IMR-90 (cell line): Measurements from ENCODE around the gene NCKAP5. TPM values are rescaled to one million over a fixed set of nuclear protein-coding genes. Genes with fewer than 3 reads are reported as not detected.

Experiments
- ATAC-seq: fragments of 200-7000 bp; cut with Tn5 transposase; 2 replicates; pipeline ENCODE4 v1.9.1; 2020; ENCODE audit warnings: low read depth, mild to moderate bottlenecking, moderate library complexity
- BruUV-seq: library from RNA; stranded (reverse); fragments of 400-500 nt; replicated peaks from 2 replicates; lab custom pipeline; 2021; lab: Mats Ljungman, UMichigan
- CTCF ChIA-PET: fragments of 300-600 bp; formaldehyde crosslinking; extraction: SDS; loops from one replicate; lab custom pipeline; 2021; ENCODE audit warnings: antibody characterized with exemption; lab: Yijun Ruan, JAX
- POLR2A ChIA-PET: fragments of 300-600 bp; sonication (Branson Sonifier 250); formaldehyde crosslinking; loops from one replicate; lab custom pipeline; 2022; ENCODE audit warnings: antibody characterized with exemption; ENCODE audit not compliant: unreplicated experiment; lab: Charles Lee
- DNase-seq: peaks from one replicate; pipeline ENCODE4 v3.0.0; 2013
- H2AFZ ChIP-seq: replicated peaks from 2 replicates; pipeline ENCODE3; 2013; ENCODE audit warnings: low read length, mild to moderate bottlenecking; ENCODE audit not compliant: poor library complexity
- H2AK5ac ChIP-seq: 2 replicates; pipeline ENCODE4 v1.6.1; 2013; ENCODE audit warnings: low read depth, low read length, inconsistent platforms
- H2AK9ac ChIP-seq: replicated peaks from 2 replicates; pipeline ENCODE3; 2013; ENCODE audit warnings: mild to moderate bottlenecking, low read depth, low read length, moderate library complexity; ENCODE audit not compliant: poor library complexity
- H2BK120ac ChIP-seq: 2 replicates; pipeline ENCODE4 v1.6.1; 2013; ENCODE audit warnings: low read depth, low read length, inconsistent platforms
- H2BK15ac ChIP-seq: 3 replicates; pipeline ENCODE4 v1.6.1; 2013; ENCODE audit warnings: low read depth, low read length, inconsistent platforms
- H2BK20ac ChIP-seq: 2 replicates; pipeline ENCODE4 v1.6.1; 2013; ENCODE audit warnings: low read depth, mild to moderate bottlenecking, inconsistent platforms, low read length, moderate library complexity
- H2BK5ac ChIP-seq: 2 replicates; pipeline ENCODE4 v1.6.1; 2013; ENCODE audit warnings: mild to moderate bottlenecking, low read depth, low read length, inconsistent platforms; ENCODE audit not compliant: poor library complexity, severe bottlenecking
- H3K14ac ChIP-seq: replicated peaks from 2 replicates; pipeline ENCODE4 v1.6.1; 2013; ENCODE audit warnings: low read depth, low read length, inconsistent platforms
- H3K18ac ChIP-seq: 2 replicates; pipeline ENCODE4 v1.6.1; 2013; ENCODE audit warnings: low read depth, low read length, control low read depth
- H3K23ac ChIP-seq: 2 replicates; pipeline ENCODE4 v1.6.1; 2013; ENCODE audit warnings: low read depth, low read length, inconsistent platforms
- H3K27ac ChIP-seq: 2 replicates; pipeline ENCODE4 v1.5.1; 2013; ENCODE audit warnings: mild to moderate bottlenecking, control low read depth, low read length; ENCODE audit not compliant: insufficient read depth
- H3K27me3 ChIP-seq: 2 replicates; pipeline ENCODE4 v1.6.1; 2013; ENCODE audit warnings: low read length; ENCODE audit not compliant: control insufficient read depth, insufficient read depth
- H3K36me3 ChIP-seq: 2 replicates; pipeline ENCODE4 v1.6.1; 2013; ENCODE audit warnings: low read length, mixed read lengths; ENCODE audit not compliant: control insufficient read depth, insufficient read depth
- H3K4ac ChIP-seq: 2 replicates; pipeline ENCODE4 v1.6.1; 2013; ENCODE audit warnings: low read depth, low read length, inconsistent platforms
- H3K4me1 ChIP-seq: 2 replicates; pipeline ENCODE4 v1.6.1; 2013; ENCODE audit warnings: low read length, mixed read lengths; ENCODE audit not compliant: control insufficient read depth, insufficient read depth
- H3K4me2 ChIP-seq: 2 replicates; pipeline ENCODE4 v1.6.1; 2013; ENCODE audit warnings: low read depth, mild to moderate bottlenecking, control low read depth, low read length, moderate library complexity
- H3K4me3 ChIP-seq: 2 replicates; pipeline ENCODE4 v1.5.1; 2013; ENCODE audit warnings: low read depth, mild to moderate bottlenecking, control low read depth, low read length, moderate library complexity; ENCODE audit not compliant: insufficient read depth
- H3K56ac ChIP-seq: 2 replicates; pipeline ENCODE4 v1.6.1; 2013; ENCODE audit warnings: low read length, inconsistent platforms; ENCODE audit not compliant: insufficient read depth; ENCODE audit errors: extremely low read depth
- H3K79me1 ChIP-seq, 2 experiments: 2 replicates each; pipeline ENCODE4 v1.6.1; 2013; ENCODE audit warnings: low read length in 2 of 2, inconsistent platforms in 1 of 2, low read depth in 1 of 2
- H3K9ac ChIP-seq: 2 replicates; pipeline ENCODE4 v1.6.1; 2013; ENCODE audit warnings: low read depth, low read length, control low read depth
- H3K9me1 ChIP-seq: 2 replicates; pipeline ENCODE4 v1.6.1; 2013; ENCODE audit warnings: low read length, inconsistent platforms; ENCODE audit not compliant: insufficient read depth
- H3K9me3 ChIP-seq: 2 replicates; pipeline ENCODE4 v1.6.1; 2013; ENCODE audit warnings: low read length; ENCODE audit not compliant: control insufficient read depth, insufficient read depth
- H4K20me1 ChIP-seq: 2 replicates; pipeline ENCODE4 v1.6.1; 2013; ENCODE audit warnings: low read length, inconsistent platforms; ENCODE audit not compliant: insufficient read depth
- H4K5ac ChIP-seq: 2 replicates; pipeline ENCODE4 v1.6.1; 2013; ENCODE audit warnings: mild to moderate bottlenecking, low read depth, low read length, control low read depth
- H4K8ac ChIP-seq, 2 experiments: 2 replicates each; pipeline ENCODE4 v1.6.1; 2013; ENCODE audit warnings: low read depth in 2 of 2, low read length in 2 of 2, control low read depth in 1 of 2, inconsistent platforms in 1 of 2
- H4K91ac ChIP-seq: 2 replicates; pipeline ENCODE4 v1.6.1; 2013; ENCODE audit warnings: low read depth, low read length, inconsistent platforms; ENCODE audit not compliant: insufficient read depth
- CHD1 ChIP-seq: IDR thresholded peaks from 2 replicates; pipeline ENCODE4 v1.6.1; 2012; ENCODE audit warnings: low read depth, low read length, improper control_type of control experiment
- FOS ChIP-seq: fragments of 150-350 bp; IDR thresholded peaks from 2 replicates; pipeline ENCODE4 v1.6.1; 2016; ENCODE audit warnings: low read depth, low read length
- NFE2L2 ChIP-seq: fragments of 150-350 bp; IDR thresholded peaks from 2 replicates; pipeline ENCODE4 v1.6.1; 2016; ENCODE audit warnings: low read depth, mild to moderate bottlenecking, low read length
- POLR2A ChIP-seq: IDR thresholded peaks from 2 replicates; pipeline ENCODE4 v1.6.1; 2012; ENCODE audit warnings: mild to moderate bottlenecking, low read depth, low read length
- RCOR1 ChIP-seq: IDR thresholded peaks from 2 replicates; pipeline ENCODE4 v1.6.1; 2012; ENCODE audit warnings: mild to moderate bottlenecking, low read length, improper control_type of control experiment; ENCODE audit not compliant: insufficient replicate concordance
- SMC3 ChIP-seq: fragments of 150-350 bp; IDR thresholded peaks from 2 replicates; pipeline ENCODE4 v1.6.1; 2016; ENCODE audit warnings: low read depth, mild to moderate bottlenecking, antibody characterized with exemption, low read length, moderate library complexity
- WGBS, 2 experiments: methylation state at CpG; one replicate each; pipeline versions ENCODE4 v1.1.5 to v1.1.7; 2013; ENCODE audit warnings: missing lambda C conversion rate in 2 of 2; ENCODE audit not compliant: insufficient read length in 1 of 2; ENCODE audit errors: extremely low coverage in 2 of 2; 5-methylcytosine and 5-hydroxymethylcytosine counted together
- dilution Hi-C: fragments of 300-500 bp; cut with HindIII; formaldehyde crosslinking; loops from one replicate; pipeline ENCODE4 v1.14.3; 2018; ENCODE audit warnings: low sequenced_read_pairs; ENCODE audit not compliant: unreplicated experiment
- in situ Hi-C: fragments of 300-500 bp; cut with MboI; formaldehyde crosslinking; loops from 3 replicates; pipeline ENCODE4 v1.14.3; 2019; ENCODE audit warnings: low sequenced_read_pairs, inconsistent platforms, mixed read lengths
- intact Hi-C: fragments of 100-400 bp; cut with micrococcal nuclease; formaldehyde crosslinking; loops from 2 replicates; pipeline ENCODE4 v1.10.0; 2022
- polyA plus RNA-seq, 3 experiments: library from polyadenylated mRNA; depleted of rRNA; stranded (reverse); fragments of >200 nt; gene quantifications; 2 replicates each; pipeline ENCODE4 v1.2.3, GENCODE V29; 2012; ENCODE audit warnings: low replicate concordance in 1 of 3
- total RNA-seq: library from RNA; depleted of rRNA; stranded (reverse); fragments of >200 nt; gene quantifications from 2 replicates; pipeline ENCODE4 v1.2.3, GENCODE V29; 2012
- TF ChIP-seq, protein P1 (sequence below): fragments of 150-350 bp; IDR thresholded peaks from 2 replicates; pipeline ENCODE4 v1.6.1; 2017; ENCODE audit warnings: mild to moderate bottlenecking, antibody characterized with exemption, low read length, low read depth
- TF ChIP-seq, protein P2 (sequence below): fragments of 150-350 bp; IDR thresholded peaks from 2 replicates; pipeline ENCODE4 v1.6.1; 2016; ENCODE audit warnings: low read depth, mild to moderate bottlenecking, low read length, moderate library complexity, borderline replicate concordance
- TF ChIP-seq, protein P3 (sequence below): conservative IDR thresholded peaks from 2 replicates; pipeline ENCODE4 v1.5.1; 2012; ENCODE audit warnings: mild to moderate bottlenecking, low read depth, low read length, improper control_type of control experiment

Gene NCKAP5
- total and polyA plus RNA-seq, 2 of the 4 experiments (the other 2 are of a cell fraction), result 2.7 to 3.9 TPM

DNA sequence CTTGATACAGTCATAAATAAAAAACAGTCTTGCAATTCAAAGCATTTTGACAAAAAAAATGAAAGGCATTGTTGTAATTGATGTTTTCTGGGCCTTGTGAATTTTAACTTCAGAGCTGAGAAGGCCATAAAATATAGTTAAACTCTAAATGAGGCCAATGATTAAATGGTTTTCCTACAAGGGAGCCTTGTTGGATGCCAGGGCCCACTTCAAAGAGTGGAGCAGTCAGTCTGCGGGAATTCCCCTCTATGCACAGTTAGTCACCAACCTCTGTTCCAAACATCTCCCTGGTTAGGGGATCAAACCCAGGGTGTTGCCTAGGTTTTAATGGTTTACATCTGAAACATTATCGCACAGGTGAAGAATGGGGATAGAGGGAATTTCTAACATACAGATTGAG lies 143.4 kb downstream of the NCKAP5 start:
- peak overlapping the region; percentile 51; the same call in 1 of the 2 replicates for H3K18ac ChIP-seq
- H3K4ac ChIP-seq, result no peak overlapping the region
- ATAC-seq, result no peak
- H3K4me3 ChIP-seq, result no peak overlapping the region
- no peak overlapping the region for H2BK20ac ChIP-seq
- peaks cover 4% of the 10 kb centered on the region; the same call in 1 of the 2 replicates for H3K9me1 ChIP-seq
- H4K20me1 ChIP-seq, result no peaks in the 10 kb centered on the region
- no peak overlapping the region for H2BK5ac ChIP-seq
- no peaks in the 10 kb centered on the region for H3K9me3 ChIP-seq
- intact Hi-C loops, result loop anchor here (5.0 to 10.0 kb wide), 2 partner anchors 98 to 110 kb away; no protein-coding TSS in a partner anchor
- no peak overlapping the region for H3K14ac ChIP-seq
- H3K4me1 ChIP-seq, result peaks cover 11% of the 10 kb centered on the region
- no peak overlapping the region for H3K56ac ChIP-seq
- dilution Hi-C loops, result no loop called here
- H2BK15ac ChIP-seq, result no peak overlapping the region
- ChIA-PET CTCF (no interaction called here), POLR2A (no interaction called here)
- no TSS peak for BruUV-seq
- no peak overlapping the region for H3K9ac ChIP-seq
- H3K27me3 ChIP-seq, result no peaks in the 10 kb centered on the region
- no peak overlapping the region for H4K5ac ChIP-seq
- no peak overlapping the region for H4K91ac ChIP-seq
- H3K4me2 ChIP-seq, result no peak overlapping the region
- H3K36me3 ChIP-seq, result no peaks in the 10 kb centered on the region
- H2AK5ac ChIP-seq, result peak overlapping the region; percentile 7; the same call in 1 of the 2 replicates
- no peak overlapping the region for H4K8ac ChIP-seq
- in situ Hi-C loops, result no loop called here
- no peak overlapping the region for H3K27ac ChIP-seq
- no peaks in the 10 kb centered on the region for H3K79me1 ChIP-seq
- DNase-seq, result peak; percentile 62
- H2AFZ ChIP-seq, result no peak overlapping the region
- no peak overlapping the region for H3K23ac ChIP-seq
- TF ChIP-seq, protein P1, sequence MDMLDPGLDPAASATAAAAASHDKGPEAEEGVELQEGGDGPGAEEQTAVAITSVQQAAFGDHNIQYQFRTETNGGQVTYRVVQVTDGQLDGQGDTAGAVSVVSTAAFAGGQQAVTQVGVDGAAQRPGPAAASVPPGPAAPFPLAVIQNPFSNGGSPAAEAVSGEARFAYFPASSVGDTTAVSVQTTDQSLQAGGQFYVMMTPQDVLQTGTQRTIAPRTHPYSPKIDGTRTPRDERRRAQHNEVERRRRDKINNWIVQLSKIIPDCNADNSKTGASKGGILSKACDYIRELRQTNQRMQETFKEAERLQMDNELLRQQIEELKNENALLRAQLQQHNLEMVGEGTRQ, result no peak
- no peak for TF ChIP-seq POLR2A
- TF ChIP-seq, protein P2, sequence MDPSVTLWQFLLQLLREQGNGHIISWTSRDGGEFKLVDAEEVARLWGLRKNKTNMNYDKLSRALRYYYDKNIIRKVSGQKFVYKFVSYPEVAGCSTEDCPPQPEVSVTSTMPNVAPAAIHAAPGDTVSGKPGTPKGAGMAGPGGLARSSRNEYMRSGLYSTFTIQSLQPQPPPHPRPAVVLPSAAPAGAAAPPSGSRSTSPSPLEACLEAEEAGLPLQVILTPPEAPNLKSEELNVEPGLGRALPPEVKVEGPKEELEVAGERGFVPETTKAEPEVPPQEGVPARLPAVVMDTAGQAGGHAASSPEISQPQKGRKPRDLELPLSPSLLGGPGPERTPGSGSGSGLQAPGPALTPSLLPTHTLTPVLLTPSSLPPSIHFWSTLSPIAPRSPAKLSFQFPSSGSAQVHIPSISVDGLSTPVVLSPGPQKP, result no peak
- TF ChIP-seq RCOR1, result no peak
- TF ChIP-seq CHD1, result no peak
- TF ChIP-seq FOS, result no peak
- TF ChIP-seq SMC3, result no peak
- TF ChIP-seq, protein P3, sequence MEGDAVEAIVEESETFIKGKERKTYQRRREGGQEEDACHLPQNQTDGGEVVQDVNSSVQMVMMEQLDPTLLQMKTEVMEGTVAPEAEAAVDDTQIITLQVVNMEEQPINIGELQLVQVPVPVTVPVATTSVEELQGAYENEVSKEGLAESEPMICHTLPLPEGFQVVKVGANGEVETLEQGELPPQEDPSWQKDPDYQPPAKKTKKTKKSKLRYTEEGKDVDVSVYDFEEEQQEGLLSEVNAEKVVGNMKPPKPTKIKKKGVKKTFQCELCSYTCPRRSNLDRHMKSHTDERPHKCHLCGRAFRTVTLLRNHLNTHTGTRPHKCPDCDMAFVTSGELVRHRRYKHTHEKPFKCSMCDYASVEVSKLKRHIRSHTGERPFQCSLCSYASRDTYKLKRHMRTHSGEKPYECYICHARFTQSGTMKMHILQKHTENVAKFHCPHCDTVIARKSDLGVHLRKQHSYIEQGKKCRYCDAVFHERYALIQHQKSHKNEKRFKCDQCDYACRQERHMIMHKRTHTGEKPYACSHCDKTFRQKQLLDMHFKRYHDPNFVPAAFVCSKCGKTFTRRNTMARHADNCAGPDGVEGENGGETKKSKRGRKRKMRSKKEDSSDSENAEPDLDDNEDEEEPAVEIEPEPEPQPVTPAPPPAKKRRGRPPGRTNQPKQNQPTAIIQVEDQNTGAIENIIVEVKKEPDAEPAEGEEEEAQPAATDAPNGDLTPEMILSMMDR, result no peak
- TF ChIP-seq NFE2L2, result no peak
- no peak overlapping the region for H2AK9ac ChIP-seq
- WGBS, 2 experiments, result no CpG with 5 or more reads among the region's 2 CpGs
- H2BK120ac ChIP-seq, result peak overlapping the region; percentile 38; the same call in 1 of the 2 replicates
